Activated gamma-delta T cell (primary cell): ENCODE data around the gene PHF13.
"Not testable (repeated sequence)": the region's sequence is repeated elsewhere in the genome, so short reads cannot be mapped to it uniquely, and the experiment has no call there.

Experiments
- DNase-seq: peaks from one replicate; lab custom pipeline; 2025; lab: John Stamatoyannopoulos, UW

Gene PHF13

DNA sequence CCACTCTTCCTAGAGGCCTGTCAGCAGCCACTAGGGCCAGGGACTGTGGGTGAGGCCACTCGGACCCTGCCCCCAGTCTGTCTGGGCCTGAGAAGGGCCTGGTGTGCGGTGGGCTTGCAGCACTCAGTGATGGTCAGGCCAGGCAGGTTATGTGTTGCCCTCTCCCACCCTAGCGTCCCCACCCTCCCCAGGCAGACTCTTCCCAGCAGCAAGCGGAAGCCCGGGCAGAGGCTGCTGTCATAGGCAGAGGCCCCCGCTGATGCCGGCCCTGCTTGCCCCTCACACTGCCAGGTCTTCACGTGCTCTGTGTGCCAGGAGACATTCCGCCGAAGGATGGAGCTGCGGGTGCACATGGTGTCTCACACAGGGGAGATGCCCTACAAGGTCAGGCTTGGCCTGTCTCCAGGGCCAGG, 27.1 kb upstream of the PHF13 start:
- no peak for DNase-seq

- DNase-seq = no peak
These were observed 26.1 kb upstream of the PHF13 start for GRCh38 chr1:6587261-6588005.

GRCh38 chr1:6588128-6588892, 25.2 kb upstream of the PHF13 start:
- DNase-seq = no peak

DNA sequence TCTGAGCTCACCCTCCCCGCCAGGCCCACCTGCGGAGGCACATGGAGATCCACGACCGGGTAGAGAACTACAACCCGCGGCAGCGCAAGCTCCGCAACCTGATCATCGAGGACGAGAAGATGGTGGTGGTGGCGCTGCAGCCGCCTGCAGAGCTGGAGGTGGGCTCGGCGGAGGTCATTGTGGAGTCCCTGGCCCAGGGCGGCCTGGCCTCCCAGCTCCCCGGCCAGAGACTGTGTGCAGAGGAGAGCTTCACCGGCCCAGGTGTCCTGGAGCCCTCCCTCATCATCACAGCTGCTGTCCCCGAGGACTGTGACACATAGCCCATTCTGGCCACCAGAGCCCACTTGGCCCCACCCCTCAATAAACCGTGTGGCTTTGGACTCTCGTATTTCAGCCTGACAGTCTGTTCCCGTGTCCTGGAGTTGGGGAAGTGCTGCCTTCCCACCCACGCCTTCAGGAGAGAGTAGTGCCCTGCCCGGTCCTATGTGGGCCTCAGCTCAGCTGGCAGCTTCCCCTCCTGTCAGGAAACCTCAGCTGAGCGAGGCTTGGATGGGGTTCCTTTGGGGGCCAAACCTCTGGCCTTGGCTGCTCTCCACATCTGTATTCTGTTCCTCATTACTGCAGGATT, 24.5 kb upstream of the PHF13 start:
- no peak for DNase-seq

GRCh38 chr1:6590046-6590445, 23.5 kb upstream of the PHF13 start:
- DNase-seq = no peak

GRCh38 chr1:6591222-6591621, 22.3 kb upstream of the PHF13 start:
- no peak for DNase-seq

DNA sequence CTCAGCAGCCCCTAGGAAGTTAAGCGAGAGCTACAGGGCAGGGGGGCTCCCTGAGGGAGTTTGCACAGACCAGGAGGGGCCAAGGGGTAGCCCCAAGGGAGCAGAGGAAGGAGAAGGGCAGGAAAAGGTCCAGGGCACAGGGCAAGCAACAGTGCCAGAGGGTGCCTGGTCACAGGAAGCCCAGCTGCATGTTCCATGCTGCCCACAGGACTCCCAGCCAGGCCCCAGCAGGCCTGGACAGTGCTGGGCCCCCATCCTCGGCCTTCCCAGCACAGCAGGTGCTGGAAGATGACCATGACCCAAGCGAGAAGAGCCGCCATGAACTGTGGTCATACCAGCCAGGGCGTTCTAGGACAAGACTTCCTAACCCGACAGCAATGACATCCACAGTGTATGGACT, 21.9 kb upstream of the PHF13 start:
- DNase-seq = no peak

GRCh38 chr1:6592441-6592840, 21.1 kb upstream of the PHF13 start:
- no peak for DNase-seq

DNA sequence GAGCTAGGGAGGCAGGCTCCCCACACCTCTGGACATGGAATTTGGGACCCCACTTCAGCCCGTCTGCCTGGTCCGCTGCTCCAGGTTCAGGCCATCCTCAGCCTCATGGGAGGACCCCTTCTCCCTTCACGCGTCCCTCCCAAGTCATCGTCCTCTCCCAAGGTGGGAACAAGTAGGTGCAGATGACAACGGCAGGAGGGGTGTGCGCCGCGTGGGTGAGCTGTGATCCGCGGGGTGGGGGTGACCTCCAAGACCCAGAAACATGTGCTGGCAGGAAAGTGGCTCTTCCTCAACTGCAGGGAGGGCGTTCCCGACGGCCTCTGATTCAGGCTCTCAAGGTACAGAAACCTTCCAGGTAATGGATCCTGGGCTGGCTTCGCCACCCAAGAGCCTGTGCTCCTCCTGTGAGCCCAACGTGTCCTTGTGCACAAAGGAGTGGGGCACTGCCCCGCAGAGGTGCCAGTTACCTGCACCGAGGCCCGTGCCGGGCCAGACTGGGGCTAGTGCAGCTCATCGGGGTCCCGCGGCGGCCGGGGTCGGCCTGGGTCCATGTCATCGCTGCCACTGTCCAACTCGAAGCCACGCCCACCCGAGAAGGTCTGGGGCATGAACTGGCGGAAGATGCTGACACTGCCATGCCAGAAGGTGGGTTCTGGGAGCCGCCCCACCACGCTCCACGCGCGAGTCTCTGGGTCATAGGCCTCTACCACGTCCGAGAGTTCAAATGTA, 20.5 kb upstream of the PHF13 start:
- DNase-seq = no peak

GRCh38 chr1:6593810-6594209, 19.7 kb upstream of the PHF13 start:
- no peak for DNase-seq

- no peak for DNase-seq
These were observed 18.4 kb upstream of the PHF13 start for GRCh38 chr1:6594977-6595740.

DNA sequence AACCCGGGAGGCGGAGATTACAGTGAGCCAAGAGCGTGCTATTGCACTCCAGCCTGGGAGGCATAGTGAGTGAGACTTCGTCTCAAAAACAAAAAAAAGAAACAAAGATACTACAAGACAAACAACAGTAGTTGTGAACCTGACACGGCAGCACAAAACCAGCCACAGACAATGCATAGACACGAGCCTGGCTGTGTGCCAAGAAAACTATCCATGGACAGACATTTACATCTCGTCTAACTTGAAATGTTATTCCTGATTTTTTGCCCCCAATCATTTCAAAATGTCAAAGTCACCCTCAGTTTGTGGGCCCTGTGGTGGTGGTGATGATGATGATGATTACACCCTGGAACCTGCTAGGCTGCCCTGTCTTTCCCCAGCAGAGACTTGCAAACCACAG, 17.2 kb upstream of the PHF13 start:
- no peak for DNase-seq

DNA sequence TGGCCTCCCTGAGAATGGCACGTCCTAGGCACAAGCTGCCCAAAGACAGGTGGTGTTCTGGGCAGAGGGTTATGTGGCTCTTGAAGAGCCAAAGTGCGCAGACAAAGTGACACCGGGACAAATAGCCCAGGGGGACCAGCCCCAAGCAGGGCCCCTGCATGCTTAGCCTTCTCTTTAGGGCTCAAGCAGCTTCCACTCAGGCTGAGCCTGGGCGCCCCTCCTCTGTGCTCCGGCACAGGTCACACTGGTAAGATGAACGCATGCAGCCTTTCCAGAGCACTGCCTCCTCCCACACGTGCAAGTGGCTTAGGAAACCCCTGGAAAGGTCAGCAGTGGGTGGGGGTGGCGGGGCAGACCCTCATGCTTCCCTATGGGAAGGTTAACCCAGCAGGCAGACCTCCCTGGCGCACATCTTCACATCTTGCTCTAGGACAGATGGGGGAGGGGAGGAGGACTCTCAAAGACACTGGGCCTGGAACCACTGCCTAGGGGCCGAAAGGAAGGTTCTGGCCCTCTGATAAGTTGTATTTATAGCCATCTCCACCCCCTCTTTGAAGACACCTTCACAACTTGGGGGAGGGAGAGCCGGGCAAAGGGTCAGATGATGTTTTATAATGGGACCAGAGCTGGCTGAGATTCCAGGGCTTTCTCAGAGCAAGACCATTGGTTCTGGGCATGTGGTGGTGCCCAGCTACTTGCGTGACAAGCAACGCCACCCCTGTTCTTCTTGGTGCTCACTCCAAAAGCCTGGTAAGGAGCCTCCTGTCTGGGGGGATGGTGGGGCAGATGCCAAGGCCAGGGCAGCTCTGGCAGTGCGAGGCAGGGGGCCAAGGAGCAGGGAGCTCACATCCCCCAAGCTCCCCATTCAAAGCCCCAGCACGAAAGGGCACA, 16.4 kb upstream of the PHF13 start:
- DNase-seq = no peak

GRCh38 chr1:6597777-6598131, 15.8 kb upstream of the PHF13 start:
- DNase-seq = no peak

GRCh38 chr1:6599141-6599975, 14.2 kb upstream of the PHF13 start:
- no peak for DNase-seq

GRCh38 chr1:6599991-6600390, 13.5 kb upstream of the PHF13 start:
- not testable (repeated sequence) for DNase-seq

GRCh38 chr1:6600410-6601048, 13.0 kb upstream of the PHF13 start:
- no peak for DNase-seq

DNA sequence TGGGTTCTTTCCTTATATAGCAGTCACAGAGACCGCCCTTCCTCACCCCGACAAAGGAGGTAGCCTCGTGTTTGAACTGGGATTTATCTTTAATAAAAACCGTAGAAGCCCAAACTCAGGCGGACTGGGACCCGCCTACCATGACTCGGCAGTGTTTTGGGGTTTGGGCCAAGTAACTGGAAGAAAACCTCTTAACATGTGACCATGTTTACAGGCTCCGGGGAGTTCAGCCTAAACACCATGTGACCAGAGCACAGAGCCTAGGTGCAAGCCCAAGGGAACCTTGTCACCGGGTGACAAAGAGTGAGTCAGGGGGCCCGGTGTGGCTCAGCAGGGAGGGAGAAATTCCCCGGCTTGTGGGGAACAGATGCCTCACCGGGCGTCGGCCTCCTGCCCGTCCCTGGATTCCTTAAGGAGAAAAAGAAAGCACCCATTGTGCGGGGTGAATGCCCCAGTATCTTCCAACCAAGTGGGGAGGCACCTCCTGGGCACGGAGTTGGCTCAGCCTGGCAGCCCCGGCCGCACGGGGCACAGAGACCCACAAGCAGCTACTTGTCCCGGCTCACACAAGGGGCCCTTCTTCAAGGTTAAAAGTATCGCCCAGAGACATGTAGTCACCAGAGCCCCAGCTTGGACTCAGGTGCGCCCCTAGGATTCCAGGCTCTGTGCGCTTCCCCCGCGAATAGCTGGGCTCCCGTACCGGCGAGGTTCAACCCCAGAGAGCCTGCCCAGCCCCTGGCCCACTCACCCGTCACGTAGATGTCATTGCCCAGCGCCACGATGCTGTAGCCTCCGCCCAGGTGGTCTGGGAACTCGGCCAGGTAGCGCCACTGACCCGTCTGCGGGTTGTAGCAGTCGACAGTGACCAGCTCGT, 12.2 kb upstream of the PHF13 start:
- DNase-seq = peak; percentile 38
